ENCODE data around the gene TRAPPC5. TPM values are rescaled to one million over a fixed set of nuclear protein-coding genes. Genes with fewer than 3 reads are reported as not detected.

TRAPPC5 gene
- total RNA-seq, 2 donors from 2014 or later, result 69.8 to 70.0 TPM

GRCh38 chr19:7648265-7649014, 32.2 kb upstream of the TRAPPC5 start:
- DNase-seq (ENCODE audit: low spot score) (no peak), ATAC-seq (ENCODE audit: insufficient number of reproducible peaks, low FRiP score, low read depth) (no peak)
- no peak overlapping the region for H3K4me3 ChIP-seq
- no peaks in the 10 kb centered on the region for H3K36me3 ChIP-seq
- H3K9me3 ChIP-seq, result no peaks in the 10 kb centered on the region
- no peaks in the 10 kb centered on the region for H3K27me3 ChIP-seq (replicated peaks; ENCODE audit: insufficient read depth)
- peaks cover 0 to 5% of the 10 kb centered on the region in 2 donors for H3K4me1 ChIP-seq (ENCODE audit: control insufficient read depth in 1 of 2, low read depth in 2 of 2)
- TF ChIP-seq CTCF (IDR thresholded peaks at IDR 0.05), result no peak
- no peak overlapping the region for H3K27ac ChIP-seq

- H3K36me3 ChIP-seq, result no peaks in the 10 kb centered on the region
- DNase-seq (ENCODE audit: low spot score), result no peak
- ATAC-seq (ENCODE audit: insufficient number of reproducible peaks, low FRiP score, low read depth), result no peak
- H3K4me1 ChIP-seq (ENCODE audit: control insufficient read depth in 1 of 2, low read depth in 2 of 2), result peaks cover 0 to 5% of the 10 kb centered on the region in 2 donors
- no peak overlapping the region for H3K27ac ChIP-seq
- no peaks in the 10 kb centered on the region for H3K9me3 ChIP-seq
- no peaks in the 10 kb centered on the region for H3K27me3 ChIP-seq (replicated peaks; ENCODE audit: insufficient read depth)
- no peak for TF ChIP-seq CTCF (IDR thresholded peaks at IDR 0.05)
- no peak overlapping the region for H3K4me3 ChIP-seq
These were observed 30.5 kb upstream of the TRAPPC5 start for GRCh38 chr19:7650148-7650547.

GRCh38 chr19:7652061-7652641, 28.5 kb upstream of the TRAPPC5 start:
- ATAC-seq (ENCODE audit: insufficient number of reproducible peaks, low FRiP score, low read depth) (no peak), DNase-seq (ENCODE audit: low spot score) (no peak)
- H3K4me1 ChIP-seq (ENCODE audit: control insufficient read depth in 1 of 2, low read depth in 2 of 2), result peaks cover 0 to 5% of the 10 kb centered on the region in 2 donors
- H3K4me3 ChIP-seq, result peak overlapping the region; percentile 49
- no peaks in the 10 kb centered on the region for H3K9me3 ChIP-seq
- H3K27ac ChIP-seq, result no peak overlapping the region
- no peaks in the 10 kb centered on the region for H3K36me3 ChIP-seq
- H3K27me3 ChIP-seq (replicated peaks; ENCODE audit: insufficient read depth), result no peaks in the 10 kb centered on the region
- TF ChIP-seq CTCF (IDR thresholded peaks at IDR 0.05), result peak; percentile 94

- no peak for DNase-seq (ENCODE audit: low spot score)
- no peak for TF ChIP-seq CTCF (IDR thresholded peaks at IDR 0.05)
- ATAC-seq (ENCODE audit: insufficient number of reproducible peaks, low FRiP score, low read depth), result no peak
- Histone ChIP-seq H3K4me1 (ENCODE audit: control insufficient read depth in 1 of 2, low read depth in 2 of 2) (peaks cover 0 to 5% of the 10 kb centered on the region in 2 donors), H3K27me3 (replicated peaks; ENCODE audit: insufficient read depth) (no peaks in the 10 kb centered on the region), H3K27ac (no peak overlapping the region), H3K9me3 (no peaks in the 10 kb centered on the region), H3K36me3 (no peaks in the 10 kb centered on the region), H3K4me3 (no peak overlapping the region)
These were observed 26.2 kb upstream of the TRAPPC5 start for GRCh38 chr19:7654401-7654800.

- H3K4me1 ChIP-seq (ENCODE audit: control insufficient read depth in 1 of 2, low read depth in 2 of 2), result peaks cover 0 to 5% of the 10 kb centered on the region in 2 donors
- H3K4me3 ChIP-seq, result no peak overlapping the region
- H3K36me3 ChIP-seq, result no peaks in the 10 kb centered on the region
- DNase-seq (ENCODE audit: low spot score) (no peak), ATAC-seq (ENCODE audit: insufficient number of reproducible peaks, low FRiP score, low read depth) (no peak)
- no peaks in the 10 kb centered on the region for H3K27me3 ChIP-seq (replicated peaks; ENCODE audit: insufficient read depth)
- no peak for TF ChIP-seq CTCF (IDR thresholded peaks at IDR 0.05)
- no peak overlapping the region for H3K27ac ChIP-seq
- H3K9me3 ChIP-seq, result no peaks in the 10 kb centered on the region
These were observed 25.1 kb upstream of the TRAPPC5 start for GRCh38 chr19:7655581-7655980.

All from thoracic aorta (tissue), 2 donors.